Measurements from ENCODE around the gene SEL1L3.

The SEL1L3 gene

DNA sequence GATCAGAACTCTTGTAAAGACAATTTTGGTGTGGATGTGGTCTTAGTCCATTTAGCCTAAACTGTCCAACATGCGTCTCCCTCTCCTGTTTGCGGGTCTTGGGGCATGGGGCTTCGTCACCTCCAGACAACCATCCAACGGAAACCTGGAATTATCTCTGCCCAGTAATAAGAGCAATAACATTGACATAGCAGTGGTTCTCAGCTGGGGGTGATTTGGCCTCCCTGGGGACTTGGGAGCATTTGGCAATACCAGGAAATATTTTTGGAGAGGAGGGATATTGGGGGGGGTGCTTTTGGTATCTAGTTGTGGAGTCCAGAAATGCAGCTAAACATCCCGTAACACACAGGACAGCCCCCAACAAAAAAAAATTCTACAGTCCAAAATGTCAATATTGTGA is 47.2 kb downstream of the SEL1L3 start:
- no peak for DNase-seq

DNA sequence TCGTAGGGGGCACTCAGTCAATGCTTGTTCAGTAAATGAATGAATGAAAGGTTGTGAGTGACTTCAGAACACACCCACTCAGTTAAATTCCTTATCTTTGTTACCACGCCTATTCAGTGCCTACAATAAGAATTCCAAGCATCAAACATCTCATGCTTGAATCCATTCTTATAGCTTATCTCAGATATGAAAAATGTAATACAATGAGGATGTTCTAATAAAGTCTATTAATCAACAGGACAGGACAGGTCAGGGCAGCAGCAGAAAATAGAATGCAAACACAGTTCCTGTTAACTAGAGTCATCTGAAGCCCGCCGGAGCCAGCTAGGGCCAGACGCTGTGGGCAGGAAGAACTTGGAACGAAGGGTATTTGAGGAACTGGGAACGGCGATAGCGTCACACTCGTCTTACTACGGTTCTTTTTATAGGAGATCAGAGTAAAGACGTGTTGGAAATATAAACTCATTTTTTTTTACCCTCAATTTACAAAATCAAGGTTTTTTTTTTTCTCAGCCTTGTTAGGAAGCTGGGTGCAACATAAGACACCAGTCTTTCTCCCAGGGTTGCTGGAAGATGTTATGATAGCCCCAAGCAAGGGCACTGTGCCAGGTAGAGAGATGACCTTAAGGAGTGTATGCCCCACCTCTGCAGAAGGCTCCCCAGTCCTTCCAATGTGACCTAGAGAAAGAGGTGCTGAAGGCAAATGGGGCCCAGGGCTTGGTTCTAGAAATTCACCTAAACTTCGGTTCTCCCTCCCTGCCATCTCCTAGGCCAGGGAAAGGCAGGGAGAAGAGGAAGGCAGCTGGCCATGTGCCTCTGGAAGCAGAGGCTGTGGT is 48.3 kb downstream of the SEL1L3 start:
- DNase-seq = no peak

DNA sequence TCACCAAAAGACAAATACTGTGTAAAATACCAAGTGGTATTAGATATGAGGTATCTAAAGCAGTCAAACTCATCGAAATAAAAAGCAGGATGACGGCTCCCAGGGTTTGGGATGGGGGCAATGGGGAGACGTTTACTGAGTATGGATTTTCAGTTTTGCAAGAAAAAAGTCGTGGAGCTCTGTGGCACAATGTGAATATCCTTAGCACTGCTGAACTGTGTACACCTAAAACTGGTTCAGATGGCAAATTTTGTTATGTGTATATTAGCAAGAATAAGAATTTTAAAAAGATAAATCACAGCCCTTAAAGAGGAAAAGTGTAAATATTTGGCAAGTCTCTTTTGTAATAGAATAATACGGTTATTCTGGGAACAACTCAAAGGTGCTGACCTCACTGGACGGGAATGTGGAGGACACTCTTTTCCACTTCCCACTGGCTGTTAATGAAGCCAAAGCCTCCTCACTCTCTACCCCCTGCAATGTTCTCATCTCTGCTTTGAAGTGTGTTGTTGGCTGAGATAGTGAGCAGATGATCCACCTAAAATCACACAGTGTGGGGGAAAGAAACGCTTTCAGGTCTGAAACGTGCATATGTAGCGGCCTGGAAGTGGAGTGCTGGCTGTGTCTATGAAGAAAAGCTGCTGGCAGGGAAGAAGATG is 49.2 kb downstream of the SEL1L3 start:
- peak; percentile 88 for DNase-seq

- no peak for DNase-seq
These were observed 50.9 kb downstream of the SEL1L3 start for GRCh38 chr4:25811841-25812240.

DNA sequence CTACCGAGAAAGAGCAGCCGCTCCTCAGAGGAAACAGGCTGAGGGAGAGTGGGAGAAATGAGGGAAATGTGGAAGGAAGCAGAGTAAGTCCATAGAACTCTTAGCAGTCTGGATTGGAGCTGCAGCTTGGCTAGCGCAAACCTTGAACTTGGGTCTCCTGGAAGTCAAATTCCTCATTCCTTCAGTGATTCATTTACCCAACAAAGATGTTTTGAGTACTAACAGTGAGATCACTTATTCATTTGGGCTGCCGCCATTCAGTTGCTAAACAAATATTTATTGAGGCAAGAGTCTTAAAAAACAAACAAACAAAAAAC is 51.5 kb downstream of the SEL1L3 start:
- peak; percentile 65 for DNase-seq

- DNase-seq = peak; percentile 65
These were observed 52.1 kb downstream of the SEL1L3 start for GRCh38 chr4:25810461-25811373.

DNA sequence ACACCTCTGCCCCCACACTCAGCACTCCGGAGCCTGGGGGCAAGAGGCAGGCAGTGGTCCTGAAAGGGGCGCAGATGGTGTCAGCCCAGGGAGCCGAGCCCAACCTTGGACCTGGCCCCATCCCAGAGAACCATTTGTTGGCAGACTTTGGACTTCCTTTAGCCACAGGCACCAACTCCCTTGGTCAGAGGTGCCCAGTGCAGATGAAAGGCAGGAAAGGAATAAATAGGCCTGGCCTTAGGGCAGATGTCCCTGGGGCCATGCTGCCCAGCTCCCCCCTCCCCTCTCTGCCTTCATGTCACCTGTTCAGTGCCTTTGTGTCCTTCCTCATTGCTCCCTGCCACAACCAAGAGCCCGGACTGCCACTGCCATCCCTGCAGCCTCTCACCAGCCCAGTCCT is 52.8 kb downstream of the SEL1L3 start:
- no peak for DNase-seq

GRCh38 chr4:25807102-25807728 is 55.6 kb downstream of the SEL1L3 start:
- peak; percentile 9 for DNase-seq

DNA sequence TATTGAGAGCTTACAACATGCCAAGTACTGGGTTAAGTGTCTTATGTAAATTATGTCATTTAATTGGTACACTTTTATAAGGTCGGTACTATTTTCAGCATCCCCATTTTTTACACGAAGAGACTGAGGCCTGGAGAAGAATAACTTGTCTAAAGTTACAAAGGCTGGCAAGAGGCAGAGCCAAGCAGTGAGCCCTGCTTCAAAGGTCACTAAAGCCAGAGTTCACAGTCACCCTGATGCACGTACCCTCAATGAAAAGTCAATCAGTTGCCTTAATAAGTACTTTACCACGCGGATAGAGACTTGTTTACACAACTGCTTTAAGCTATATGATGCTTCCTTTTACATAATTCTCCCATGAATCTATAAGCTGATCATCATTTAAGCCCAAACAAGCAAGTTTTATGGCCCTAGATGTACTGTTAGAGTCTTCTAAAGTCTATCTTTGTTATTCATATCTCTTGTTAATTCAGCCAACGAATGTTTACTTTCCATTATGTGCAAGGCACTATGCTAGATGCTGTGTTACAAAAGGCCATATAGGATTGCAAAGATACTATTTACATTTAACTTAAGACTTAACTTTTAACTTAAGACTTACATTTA is 57.4 kb downstream of the SEL1L3 start:
- no peak for DNase-seq

DNA sequence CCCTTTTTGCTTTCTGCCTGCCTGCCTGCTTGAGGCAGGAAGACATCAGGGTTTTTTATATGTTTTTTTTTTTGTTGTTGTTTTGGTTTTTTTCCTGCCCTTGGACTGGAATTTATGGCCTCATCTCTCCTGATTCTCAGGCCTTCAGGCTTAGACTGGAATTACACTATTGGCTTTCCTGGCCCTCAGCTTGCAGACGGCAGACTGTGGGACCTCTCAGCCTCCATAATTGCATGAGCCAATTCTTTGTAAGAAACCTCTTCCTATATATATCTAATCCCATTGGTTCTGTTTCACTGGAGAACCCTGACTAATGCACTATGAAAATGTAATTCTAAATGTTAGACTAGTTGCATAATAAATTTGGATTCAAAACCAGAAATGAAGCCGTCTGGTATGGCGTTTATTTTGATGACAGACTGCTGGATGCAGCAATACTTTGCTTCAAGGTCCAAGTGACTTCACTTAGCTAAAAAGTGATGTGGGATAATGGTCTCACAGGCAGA is 59.0 kb downstream of the SEL1L3 start:
- DNase-seq = no peak

DNA sequence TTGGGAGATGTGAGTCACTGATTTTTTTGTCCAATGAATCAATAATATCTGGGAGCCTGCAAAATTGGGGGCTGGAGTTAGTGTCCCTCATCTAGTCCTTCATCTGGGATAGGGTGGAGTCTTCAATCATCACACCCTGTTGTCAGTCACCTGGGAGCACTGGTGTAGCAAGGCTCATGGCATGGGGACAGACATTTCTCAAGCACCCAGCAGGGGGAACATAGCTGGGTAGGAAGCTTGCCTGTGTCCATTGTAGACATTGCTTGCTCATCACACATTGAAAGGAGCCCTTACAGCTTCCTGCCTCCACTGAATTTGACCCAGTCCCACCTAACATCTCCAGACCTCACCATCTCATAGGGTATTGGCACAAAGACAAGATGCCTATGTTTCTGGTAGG is 61.2 kb downstream of the SEL1L3 start:
- no peak for DNase-seq

GRCh38 chr4:25800245-25800644 is 62.5 kb downstream of the SEL1L3 start:
- no peak for DNase-seq

GRCh38 chr4:25799522-25799921 is 63.3 kb downstream of the SEL1L3 start:
- DNase-seq = no peak

DNA sequence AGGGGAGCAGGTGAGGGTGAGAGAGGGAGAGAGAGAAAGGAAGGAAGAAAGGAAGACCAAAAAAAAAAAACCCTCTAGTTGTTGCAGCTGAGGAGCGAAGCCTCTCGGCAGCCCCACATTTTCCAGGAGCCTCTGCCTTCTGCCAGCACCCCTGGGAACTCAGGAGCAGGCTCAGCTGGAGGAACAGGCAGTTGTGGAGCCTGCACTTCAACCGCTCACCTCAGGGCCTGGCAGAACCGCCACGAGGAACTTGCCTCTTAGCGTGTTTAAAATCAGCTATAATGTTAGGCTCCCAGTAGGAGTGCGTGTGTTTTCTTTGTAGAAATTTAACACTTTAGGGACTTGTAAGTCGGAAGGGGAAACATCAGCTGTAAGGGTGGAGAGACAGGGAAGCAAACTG is 65.7 kb downstream of the SEL1L3 start:
- DNase-seq = no peak

- peak; percentile 49 for DNase-seq
These were observed 67.0 kb downstream of the SEL1L3 start for GRCh38 chr4:25795566-25796454.

DNA sequence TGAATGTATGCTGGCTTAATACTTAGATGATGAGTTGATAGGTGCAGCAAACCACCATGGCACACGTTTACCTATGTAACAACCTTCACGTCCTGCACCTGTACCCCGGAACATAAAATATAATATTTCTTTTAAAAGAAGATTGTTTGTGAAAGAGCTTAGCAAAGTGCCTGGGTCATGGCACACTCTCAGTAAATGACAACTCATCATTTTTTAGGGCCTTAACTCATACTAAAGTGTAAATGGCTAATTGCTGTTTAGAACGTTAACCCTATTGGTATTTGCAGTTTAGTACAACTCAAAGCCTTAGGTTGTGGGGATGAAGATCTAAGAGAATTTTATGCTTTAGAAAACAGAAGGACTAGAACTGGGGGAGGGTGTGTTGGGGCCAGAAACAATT is 67.7 kb downstream of the SEL1L3 start:
- DNase-seq = no peak

- no peak for DNase-seq
These were observed 69.9 kb downstream of the SEL1L3 start for GRCh38 chr4:25792876-25793275.

- DNase-seq = no peak
These were observed 70.5 kb downstream of the SEL1L3 start for GRCh38 chr4:25792200-25792791.

DNA sequence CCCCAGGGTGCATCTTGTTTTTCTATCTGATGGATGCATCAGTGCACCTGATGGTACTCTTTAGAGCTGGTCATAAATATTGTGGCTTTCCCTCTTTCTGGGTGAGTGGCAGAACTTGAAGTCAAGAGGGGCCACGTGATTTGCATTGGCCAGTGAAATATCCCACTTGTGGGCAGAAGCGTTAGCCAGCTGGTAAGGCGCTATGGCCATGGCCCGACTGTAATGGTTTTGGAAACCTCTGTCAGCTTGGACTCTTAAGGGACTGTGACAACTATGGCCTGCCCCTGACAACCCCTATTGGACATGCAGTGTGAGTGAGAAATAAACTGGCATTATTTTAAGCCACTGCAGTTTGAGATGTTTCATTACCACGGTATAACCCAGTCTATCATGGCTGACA is 72.8 kb downstream of the SEL1L3 start:
- DNase-seq = no peak

DNA sequence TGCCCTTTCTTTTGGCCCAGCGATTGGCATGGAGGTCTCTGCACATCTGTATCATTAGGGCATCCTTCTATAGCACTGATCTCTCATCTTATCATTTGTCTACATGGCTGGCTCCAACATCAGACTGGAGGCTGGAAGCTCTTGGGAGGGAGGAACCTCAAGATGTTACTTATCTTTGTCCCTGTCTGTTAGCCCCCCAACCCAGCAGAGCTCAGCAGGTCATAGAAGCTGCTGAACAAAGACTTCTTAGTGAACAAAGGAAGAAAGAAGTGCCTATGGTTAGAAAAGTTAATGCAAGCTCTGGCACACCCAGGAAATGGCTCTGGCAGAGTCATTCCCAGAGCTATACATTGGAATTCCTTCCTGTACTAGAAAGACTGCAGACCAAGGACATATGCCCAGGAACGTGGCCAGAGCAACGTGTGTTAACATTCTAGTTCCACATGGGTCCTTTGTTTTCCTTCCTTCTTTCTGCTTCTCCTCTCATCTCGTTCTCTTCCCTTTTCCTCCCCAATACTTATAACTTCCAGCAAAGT is 74.0 kb downstream of the SEL1L3 start:
- no peak for DNase-seq
